ENCODE results near the gene RNF222.
"Not testable (repeated sequence)": the region's sequence is repeated elsewhere in the genome, so short reads cannot be mapped to it uniquely, and the experiment has no call there.

Gene RNF222

GRCh38 chr17:8378117-8378516 lies 19.5 kb downstream of the RNF222 start:
- not testable (repeated sequence) for DNase-seq

DNA sequence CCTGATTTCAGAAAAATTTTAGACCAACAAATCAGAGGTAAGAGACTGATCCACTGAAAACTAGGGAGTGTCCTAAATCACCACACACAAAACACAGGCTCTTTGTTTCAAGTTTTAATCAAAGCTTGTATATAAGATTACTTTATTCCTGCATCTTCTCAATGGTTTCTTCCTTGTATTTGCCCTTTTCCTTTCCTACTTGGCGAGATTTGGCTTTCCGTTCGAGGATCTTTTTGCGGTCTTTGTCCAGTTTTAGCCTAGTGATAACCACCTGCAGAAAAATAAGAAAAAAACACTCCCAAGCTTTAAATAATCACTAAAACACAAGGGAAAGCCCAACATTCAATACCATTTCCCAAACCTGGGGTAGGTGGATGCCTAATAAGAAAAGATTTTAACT lies 20.2 kb downstream of the RNF222 start:
- DNase-seq: no peak

- peak; percentile 87 for DNase-seq
These were observed 21.2 kb downstream of the RNF222 start, which contains the start of gene KRABD2 for GRCh38 chr17:8376271-8377067. TSS of gene KRABD2 (minus strand) at chr17:8376704.

GRCh38 chr17:8375738-8376259 lies 21.8 kb downstream of the RNF222 start:
- DNase-seq: no peak

GRCh38 chr17:8373856-8374255 lies 23.8 kb downstream of the RNF222 start:
- not testable (repeated sequence) for DNase-seq

DNA sequence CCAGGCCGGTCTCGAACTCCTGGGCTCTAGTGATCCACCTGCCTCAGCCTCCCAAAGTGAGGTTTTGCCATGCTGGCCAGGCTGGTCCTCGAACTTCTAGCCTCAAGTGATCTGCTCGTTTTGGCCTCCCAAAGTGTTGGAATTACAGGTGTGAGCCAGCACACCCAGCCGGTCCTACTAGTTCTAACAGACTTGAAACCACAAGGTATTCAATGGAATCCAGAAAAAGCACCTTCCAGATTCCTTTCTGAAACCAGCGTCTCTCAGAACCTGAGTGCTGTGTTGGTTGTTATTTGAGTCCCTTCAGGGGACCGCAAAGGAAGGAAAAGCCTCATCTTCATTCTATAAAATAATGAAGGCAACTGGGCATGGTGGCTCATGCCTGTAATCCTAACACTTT lies 25.2 kb downstream of the RNF222 start:
- DNase-seq: no peak

DNA sequence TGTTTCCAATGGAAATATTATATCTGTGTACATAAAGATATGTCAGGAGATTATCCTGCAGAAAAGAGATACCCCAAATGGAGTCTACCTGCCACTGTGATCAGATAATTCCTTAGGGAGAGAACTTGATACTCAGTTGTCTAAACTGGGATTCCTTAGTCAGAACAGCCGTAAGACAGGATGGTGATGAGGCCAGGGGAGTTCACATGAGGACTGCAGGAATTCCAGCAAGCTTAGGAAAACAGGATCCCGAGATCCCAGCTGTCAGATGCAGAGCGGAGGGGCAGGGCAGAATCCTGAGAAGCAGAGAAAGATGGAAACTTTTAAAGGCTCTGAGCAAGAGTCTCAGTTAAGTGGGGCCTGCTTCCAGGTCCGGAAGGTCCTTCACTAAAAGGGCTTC lies 25.8 kb downstream of the RNF222 start:
- no peak for DNase-seq

DNA sequence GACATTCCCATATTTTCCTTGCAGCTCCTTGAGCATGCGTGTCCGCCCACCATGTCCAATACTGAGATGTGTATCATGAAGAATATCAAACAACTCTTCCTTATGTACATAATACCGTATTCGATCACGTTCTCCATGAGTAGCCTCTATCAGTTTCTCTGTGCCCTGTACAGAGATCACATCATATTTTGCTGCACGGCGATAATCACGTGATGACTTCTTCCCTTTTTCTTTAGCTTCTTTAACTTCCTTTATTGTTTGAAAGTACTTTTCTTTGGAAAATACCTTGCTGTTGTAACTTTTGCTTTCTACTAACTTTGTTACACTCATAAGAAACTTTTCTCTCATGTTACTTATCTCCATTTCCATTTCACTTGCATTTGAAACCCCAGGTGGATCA lies 27.7 kb downstream of the RNF222 start:
- DNase-seq: no peak

- DNase-seq: no peak
These were observed 29.4 kb downstream of the RNF222 start for GRCh38 chr17:8368193-8368592.

GRCh38 chr17:8366231-8366630 lies 31.4 kb downstream of the RNF222 start:
- no peak for DNase-seq

- no peak for DNase-seq
These were observed 32.5 kb downstream of the RNF222 start for GRCh38 chr17:8365143-8365542.

DNA sequence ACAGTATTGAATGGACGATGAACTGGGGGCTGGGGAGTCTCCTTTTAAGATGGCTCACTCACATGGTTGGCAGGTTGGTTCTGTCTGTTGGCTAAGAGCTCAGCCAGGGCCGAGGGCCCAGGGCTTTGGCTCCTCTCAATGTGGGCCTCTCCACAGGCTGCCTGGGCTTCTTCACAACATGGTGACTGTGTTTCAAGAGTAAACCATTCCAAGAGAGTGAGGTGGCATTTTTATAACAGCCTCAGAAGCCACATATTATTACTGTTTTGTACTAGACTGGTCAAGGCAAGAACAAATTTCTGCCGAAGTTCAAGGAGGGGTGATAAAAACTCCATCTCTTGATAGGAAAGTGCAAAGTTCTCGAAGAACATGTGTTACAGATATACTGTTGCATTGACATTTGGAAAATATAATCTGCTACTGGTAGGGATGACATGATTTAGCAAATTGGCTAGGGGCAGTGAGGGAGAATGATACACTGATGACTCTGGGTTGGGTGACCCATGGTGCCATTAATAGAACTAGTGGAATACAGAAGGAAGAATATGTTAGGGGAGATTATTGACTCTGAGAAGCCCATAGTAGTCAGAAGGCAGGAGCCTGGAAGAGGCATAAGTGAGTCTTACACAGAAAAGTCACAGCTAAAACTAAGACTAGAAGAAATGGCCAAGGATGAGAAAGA lies 34.8 kb downstream of the RNF222 start:
- no peak for DNase-seq

GRCh38 chr17:8360751-8361150 lies 36.9 kb downstream of the RNF222 start:
- DNase-seq: no peak

DNA sequence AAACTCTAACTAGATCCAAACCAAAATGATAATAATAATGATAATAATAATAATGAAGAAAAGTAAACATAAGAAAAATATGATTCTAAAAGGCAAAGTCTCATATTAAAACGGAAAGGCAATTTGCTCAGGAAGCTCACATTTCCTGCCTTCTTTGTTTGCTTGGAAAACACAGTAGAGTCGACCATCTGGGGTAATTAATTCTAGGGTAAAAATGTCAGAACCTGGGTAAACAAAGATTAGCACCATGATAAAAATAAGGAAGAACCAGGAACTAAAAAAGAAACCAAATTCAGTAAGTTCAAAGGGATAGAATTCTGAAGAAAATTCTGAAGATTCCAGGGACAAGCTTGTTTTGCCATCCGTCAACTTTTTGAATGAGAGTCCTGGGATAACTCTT lies 37.4 kb downstream of the RNF222 start:
- no peak for DNase-seq

GRCh38 chr17:8359769-8360168 lies 37.9 kb downstream of the RNF222 start:
- DNase-seq: no peak

- DNase-seq: no peak
These were observed 39.7 kb downstream of the RNF222 start for GRCh38 chr17:8357910-8358309.

DNA sequence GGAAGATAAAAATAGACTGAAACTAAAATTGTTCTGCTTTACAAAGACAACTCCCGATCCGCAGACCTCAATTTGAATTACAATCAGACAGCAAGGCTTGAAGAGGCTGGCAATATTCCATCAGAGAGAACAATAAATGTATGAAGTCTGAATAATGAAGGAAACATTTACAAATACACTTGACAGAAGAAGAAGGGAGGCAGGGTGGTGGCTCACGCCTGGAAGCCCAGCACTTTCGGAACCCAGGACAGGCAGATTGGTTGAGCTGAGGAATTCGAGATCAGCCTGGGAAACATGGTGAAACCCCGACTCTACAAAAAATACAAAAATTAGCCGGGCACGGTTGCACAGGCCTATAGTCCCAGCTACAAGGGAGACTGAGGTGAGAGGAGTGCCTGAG lies 43.4 kb downstream of the RNF222 start:
- no peak for DNase-seq

DNA sequence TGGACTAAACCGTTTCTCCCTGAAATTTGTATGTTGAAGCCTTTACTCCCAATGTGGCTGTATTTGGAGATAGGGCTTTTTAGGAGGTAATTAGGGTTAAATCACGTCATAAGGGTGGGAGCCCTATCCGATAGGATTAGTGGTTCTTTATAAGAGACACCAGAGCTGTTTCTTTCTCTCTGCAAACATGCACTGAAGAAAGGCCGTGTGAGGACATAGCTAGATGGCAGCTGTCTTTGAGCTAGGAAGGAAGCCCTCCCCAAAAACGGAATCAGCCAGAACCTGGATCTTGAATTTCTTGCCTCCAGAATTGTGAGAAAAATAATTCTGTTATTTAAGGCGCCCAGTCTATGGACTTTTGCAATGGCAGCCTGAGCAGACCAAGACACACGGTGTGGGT lies 43.9 kb downstream of the RNF222 start:
- no peak for DNase-seq

DNA sequence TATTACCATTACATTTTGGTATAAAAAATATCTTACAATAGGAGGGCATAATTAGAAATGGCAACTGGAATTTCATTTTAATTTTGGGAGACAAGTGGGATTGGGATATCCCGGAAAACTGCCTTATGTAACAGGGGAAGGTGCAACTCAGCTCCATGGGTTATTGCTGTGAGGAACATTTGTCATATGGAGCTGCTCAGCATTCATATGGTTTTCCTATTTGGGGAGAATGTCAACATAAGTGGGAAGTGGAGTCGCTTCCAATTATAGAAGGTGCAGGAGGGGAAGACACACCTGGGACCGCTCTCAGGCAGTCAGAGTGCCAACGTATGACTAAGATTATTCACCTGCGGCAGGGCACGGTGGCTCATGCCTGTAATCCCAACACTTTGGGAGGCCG lies 47.3 kb downstream of the RNF222 start:
- no peak for DNase-seq

DNA sequence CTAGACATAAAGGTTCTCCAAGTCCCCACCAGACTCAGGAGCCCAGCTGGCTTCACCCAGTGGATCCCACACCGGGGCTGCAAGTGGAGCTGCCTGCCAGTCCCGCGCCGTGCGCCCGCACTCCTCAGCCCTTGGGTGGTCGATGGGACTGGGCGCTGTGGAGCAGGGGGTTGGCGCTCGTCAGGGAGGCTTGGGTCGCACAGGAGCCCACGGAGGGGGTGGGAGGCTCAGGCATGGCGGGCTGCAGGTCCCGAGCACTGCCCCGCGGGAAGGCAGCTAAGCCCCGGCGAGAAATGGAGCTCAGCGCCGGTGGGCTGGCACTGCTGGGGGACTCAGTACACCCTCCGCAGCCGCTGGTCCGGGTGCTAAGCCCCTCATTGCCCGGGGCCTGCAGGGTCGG lies 50.6 kb downstream of the RNF222 start:
- not testable (repeated sequence) for DNase-seq

GRCh38 chr17:8345951-8346665 lies 51.5 kb downstream of the RNF222 start:
- no peak for DNase-seq

DNA sequence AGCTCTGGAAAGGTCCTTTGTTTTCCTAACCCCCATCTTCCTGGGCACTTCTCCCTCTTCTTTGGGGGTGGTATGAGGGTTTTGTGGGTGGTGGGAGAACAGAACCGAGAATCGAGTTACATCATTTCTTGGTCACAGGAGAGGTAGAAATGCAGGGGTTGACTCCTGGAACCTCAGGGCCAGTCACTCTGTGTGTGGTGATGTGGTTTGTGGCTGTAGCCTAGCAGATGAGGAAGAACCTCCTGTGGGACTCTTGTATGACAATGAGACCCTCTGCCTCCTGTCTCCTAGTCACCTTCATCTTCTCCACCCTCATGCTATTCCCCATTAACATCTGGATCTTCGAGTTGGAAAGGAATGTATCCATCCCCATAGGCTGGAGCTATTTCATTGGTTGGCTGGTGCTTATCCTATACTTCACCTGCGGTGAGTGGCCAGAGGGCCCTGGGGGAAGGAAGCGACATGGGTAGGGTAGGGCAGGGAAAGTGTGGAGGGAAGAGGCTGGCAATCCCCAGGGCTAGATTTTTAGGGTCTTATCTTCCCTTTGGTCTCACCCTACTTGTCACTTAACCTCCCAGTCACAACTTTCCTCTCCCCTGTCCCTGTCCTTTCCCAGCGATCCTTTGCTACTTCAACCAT lies 52.5 kb downstream of the RNF222 start:
- no peak for DNase-seq

GRCh38 chr17:8341456-8341855 lies 56.2 kb downstream of the RNF222 start:
- no peak for DNase-seq

Measured in hematopoietic multipotent progenitor cell treated with erythropoietin and hydrocortisone succinate and interleukin-3 and kit ligand, for 8 days (in vitro differentiated cells).